ENCODE data around the gene CYP24A1. TPM values are rescaled to one million over a fixed set of nuclear protein-coding genes. Genes with fewer than 3 reads are reported as not detected.

Gene CYP24A1
- total RNA-seq, 4 donors from 2014 or later, result 0.69 TPM; not detected in 3

DNA sequence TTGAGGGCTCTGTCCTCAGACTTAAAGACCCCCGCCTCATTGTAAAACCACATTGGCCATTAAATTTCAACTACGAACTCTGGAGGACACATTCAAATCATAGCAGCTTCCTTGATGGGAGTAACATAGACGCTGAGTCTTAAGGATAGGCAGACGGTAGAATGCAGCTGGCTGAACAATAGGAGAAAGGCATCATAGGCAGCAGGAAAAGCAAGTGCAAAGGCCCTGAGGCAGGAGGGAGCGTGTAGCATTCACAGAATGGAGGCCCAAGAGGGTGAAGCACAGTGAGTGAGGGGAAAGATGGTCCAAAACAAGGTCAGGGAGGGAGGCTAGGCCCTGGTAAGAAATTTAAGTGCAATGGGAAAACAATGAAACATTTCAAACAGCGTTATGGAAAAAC is 25.5 kb upstream of the CYP24A1 start:
- no peak for ATAC-seq

DNA sequence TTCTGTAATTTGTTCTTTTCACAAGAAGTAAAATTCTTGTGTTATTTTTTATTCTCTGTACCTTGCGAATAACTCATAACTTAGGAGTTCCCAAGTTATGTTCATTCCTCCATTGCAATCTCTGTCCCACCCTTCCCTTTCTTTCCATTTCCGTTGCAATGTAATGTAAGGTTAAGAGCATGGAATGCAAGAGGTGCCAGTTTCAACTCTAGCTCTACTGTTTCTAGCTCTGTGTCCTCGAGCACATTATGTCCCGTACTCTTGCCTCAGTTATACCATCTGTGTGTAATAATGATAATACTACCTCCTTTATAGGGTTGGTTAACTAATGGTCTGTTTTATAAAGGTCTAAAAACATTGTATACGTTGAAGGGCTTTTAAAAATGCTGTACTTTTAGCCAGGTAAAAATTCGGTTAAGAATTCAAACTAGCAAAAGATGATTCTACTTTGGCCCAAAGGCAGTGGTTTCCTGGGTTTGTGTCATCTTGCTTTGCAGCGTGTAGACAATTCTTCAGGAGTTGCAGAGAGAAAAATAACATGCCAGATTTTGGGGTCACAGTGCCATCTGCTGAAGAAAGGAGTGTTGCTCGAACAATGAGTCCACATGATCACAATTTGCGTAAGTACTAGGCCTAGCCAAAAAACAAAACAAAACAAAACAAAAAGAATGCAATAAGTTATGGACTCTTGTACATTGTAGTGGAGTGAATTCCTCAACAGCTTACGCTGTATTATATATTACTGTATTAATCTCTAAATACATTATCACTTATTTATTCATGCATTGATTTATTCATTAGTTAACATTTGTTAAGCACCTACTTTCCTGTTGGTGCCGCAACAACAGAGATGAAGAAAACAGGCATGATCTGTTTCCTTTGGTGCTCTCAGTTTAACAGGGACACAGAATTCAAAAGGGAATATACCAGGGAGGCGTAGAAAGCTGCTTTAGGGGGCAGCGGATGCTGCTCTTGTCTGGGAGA is 24.1 kb upstream of the CYP24A1 start:
- no peaks in the 10 kb centered on the region for H3K36me3 ChIP-seq
- H3K4me1 ChIP-seq, result no peaks in the 10 kb centered on the region
- no peak overlapping the region for H3K4me3 ChIP-seq
- H3K9me3 ChIP-seq, result no peaks in the 10 kb centered on the region
- H3K27me3 ChIP-seq, result no peaks in the 10 kb centered on the region
- no peak for ATAC-seq
- no peak overlapping the region for H3K27ac ChIP-seq
- no peak for TF ChIP-seq POLR2A (IDR thresholded peaks at IDR 0.05)
- TF ChIP-seq EP300 (IDR thresholded peaks at IDR 0.05), result no peak
- TF ChIP-seq POLR2AphosphoS5 (IDR thresholded peaks at IDR 0.05), result no peak
- TF ChIP-seq, protein P1, sequence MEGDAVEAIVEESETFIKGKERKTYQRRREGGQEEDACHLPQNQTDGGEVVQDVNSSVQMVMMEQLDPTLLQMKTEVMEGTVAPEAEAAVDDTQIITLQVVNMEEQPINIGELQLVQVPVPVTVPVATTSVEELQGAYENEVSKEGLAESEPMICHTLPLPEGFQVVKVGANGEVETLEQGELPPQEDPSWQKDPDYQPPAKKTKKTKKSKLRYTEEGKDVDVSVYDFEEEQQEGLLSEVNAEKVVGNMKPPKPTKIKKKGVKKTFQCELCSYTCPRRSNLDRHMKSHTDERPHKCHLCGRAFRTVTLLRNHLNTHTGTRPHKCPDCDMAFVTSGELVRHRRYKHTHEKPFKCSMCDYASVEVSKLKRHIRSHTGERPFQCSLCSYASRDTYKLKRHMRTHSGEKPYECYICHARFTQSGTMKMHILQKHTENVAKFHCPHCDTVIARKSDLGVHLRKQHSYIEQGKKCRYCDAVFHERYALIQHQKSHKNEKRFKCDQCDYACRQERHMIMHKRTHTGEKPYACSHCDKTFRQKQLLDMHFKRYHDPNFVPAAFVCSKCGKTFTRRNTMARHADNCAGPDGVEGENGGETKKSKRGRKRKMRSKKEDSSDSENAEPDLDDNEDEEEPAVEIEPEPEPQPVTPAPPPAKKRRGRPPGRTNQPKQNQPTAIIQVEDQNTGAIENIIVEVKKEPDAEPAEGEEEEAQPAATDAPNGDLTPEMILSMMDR (IDR thresholded peaks at IDR 0.05), result no peak
- WGBS, 2 donors (ENCODE audit: low coverage in 1 of 2), result 76 to 85% methylated on average over 12 to 13 of the region's 13 CpGs

More for the DNA sequence above, 25.5 kb upstream of the CYP24A1 start:
- 0 to 66% methylated on average over 1 to 4 of the region's 6 CpGs for WGBS, 2 donors (ENCODE audit: low coverage in 1 of 2)
- no peak overlapping the region for H3K4me3 ChIP-seq
- H3K36me3 ChIP-seq, result no peaks in the 10 kb centered on the region
- TF ChIP-seq POLR2A (IDR thresholded peaks at IDR 0.05) (no peak), POLR2AphosphoS5 (IDR thresholded peaks at IDR 0.05) (no peak), EP300 (IDR thresholded peaks at IDR 0.05) (no peak)
- TF ChIP-seq, protein P1 (IDR thresholded peaks at IDR 0.05), result no peak
- H3K9me3 ChIP-seq, result no peaks in the 10 kb centered on the region
- no peak overlapping the region for H3K27ac ChIP-seq
- H3K27me3 ChIP-seq, result no peaks in the 10 kb centered on the region
- no peaks in the 10 kb centered on the region for H3K4me1 ChIP-seq

DNA sequence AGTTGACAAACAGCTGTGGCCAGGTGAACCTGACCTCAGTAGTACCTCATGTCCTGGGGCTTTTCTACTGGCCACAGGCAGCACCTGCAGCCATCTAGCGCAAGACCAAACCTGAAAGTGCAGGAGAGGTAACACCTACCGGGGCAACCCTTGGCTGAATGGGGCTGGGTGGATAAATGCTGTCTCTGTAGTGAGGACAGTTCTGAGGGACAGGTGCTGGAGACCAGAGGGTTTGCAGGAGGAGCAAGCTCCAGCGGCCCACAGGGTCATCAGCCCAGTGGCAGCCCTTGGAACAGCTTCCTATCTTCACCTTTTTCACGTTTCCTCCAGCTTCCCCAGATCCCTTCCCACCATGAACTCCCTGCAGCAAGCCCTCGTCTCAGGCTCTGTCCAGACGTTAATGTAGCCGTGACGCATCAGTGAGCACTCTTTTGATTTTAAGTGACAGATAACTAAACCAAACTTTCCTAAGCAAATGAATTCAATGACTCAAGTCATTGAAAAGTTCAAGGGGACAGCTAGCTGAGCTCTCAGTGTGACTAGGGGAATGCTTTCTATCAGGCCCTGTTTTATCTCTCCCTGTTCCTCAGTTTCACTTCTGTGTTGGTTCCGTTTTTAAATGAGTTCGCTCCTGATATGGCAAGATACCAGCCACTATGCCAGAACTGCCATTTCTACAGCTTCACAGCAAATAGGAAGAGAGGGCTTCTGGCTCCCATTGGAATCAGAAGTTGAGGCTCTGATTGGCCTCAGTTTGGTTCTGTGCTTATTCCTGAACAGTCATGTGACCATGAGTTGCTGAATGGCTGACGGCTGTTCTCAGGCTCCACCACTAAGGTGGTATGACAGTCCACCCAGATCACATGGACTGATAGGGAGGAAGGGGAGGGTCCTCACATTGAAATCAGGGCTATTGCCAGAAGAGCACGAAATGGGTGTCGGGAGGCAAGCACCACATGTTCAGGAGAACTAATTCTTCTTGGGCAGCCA is 22.0 kb upstream of the CYP24A1 start:
- Histone ChIP-seq H3K9me3 (no peaks in the 10 kb centered on the region), H3K36me3 (no peaks in the 10 kb centered on the region), H3K4me1 (no peaks in the 10 kb centered on the region), H3K27me3 (no peaks in the 10 kb centered on the region), H3K27ac (no peak overlapping the region), H3K4me3 (no peak overlapping the region)
- WGBS, 2 donors (ENCODE audit: low coverage in 1 of 2), result 71 to 86% methylated on average over 5 to 10 of the region's 13 CpGs
- ATAC-seq, result no peak
- TF ChIP-seq, protein P1 (IDR thresholded peaks at IDR 0.05), result no peak
- no peak for TF ChIP-seq POLR2A (IDR thresholded peaks at IDR 0.05)
- no peak for TF ChIP-seq POLR2AphosphoS5 (IDR thresholded peaks at IDR 0.05)
- no peak for TF ChIP-seq EP300 (IDR thresholded peaks at IDR 0.05)

DNA sequence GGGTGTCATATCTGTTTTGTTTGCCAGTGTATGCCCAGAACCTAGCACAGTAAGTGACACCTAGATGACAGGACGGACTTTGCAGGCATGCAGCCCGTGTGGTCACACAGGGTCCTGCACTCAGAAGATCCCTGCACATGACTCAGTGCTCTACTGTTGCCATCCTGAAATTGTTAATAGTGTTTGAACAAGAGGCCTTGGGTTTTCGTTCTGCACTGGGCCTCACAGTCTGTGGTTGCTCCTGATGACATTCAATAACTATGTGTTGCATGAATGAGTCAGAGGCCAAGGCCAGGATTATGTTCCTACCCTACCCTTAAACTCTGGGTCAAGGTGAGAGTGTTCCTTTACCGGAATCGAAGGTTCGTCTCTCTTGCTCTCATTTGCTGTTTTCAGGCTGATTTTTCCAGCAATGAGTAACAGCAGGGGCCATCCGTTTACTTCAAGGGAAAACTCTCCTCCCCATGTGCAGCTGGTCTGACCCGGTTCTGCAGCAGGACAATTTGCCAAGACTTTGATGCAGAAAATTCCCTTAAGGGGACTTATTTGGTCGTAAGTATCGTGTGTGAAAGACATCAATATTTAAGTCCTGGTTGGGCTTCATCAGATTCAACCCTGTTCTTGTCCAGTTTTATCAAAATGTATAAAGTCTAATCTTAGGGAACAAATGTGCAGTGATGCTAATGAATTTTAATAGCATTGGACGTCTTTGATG is 21.1 kb upstream of the CYP24A1 start:
- no peak for TF ChIP-seq EP300 (IDR thresholded peaks at IDR 0.05)
- no peak for TF ChIP-seq POLR2A (IDR thresholded peaks at IDR 0.05)
- TF ChIP-seq, protein P1 (IDR thresholded peaks at IDR 0.05), result no peak
- TF ChIP-seq POLR2AphosphoS5 (IDR thresholded peaks at IDR 0.05), result no peak
- Histone ChIP-seq H3K4me3 (no peak overlapping the region), H3K9me3 (no peaks in the 10 kb centered on the region), H3K4me1 (no peaks in the 10 kb centered on the region), H3K27ac (no peak overlapping the region), H3K36me3 (no peaks in the 10 kb centered on the region), H3K27me3 (no peaks in the 10 kb centered on the region)
- ATAC-seq, result no peak
- WGBS, 2 donors (ENCODE audit: low coverage in 1 of 2), result 54 to 56% methylated on average over 7 to 8 of the region's 11 CpGs

Data from gastroesophageal sphincter (tissue), 4 donors.